K562 (cell line): ENCODE measurements around the gene ANKRD12. TPM values are rescaled to one million over a fixed set of nuclear protein-coding genes. Genes with fewer than 3 reads are reported as not detected.

Experiments used
- ATAC-seq: fragments of 200-7000 bp; cut with Tn5 transposase; 3 replicates; pipeline ENCODE4 v1.9.1; 2020; ENCODE audit warnings: moderate library complexity
- BruUV-seq: library from RNA; stranded (reverse); fragments of 400-500 nt; replicated peaks from 2 replicates; lab custom pipeline; 2021; lab: Mats Ljungman, UMichigan
- CTCF ChIA-PET: fragments of 300-600 bp; formaldehyde crosslinking; extraction: SDS; loops from one replicate; lab custom pipeline; 2021; ENCODE audit warnings: low intra/inter-chr PET ratio; lab: Yijun Ruan, JAX
- POLR2A ChIA-PET: fragments of 300-600, 350-650 bp; sonication (Branson Sonifier 250); formaldehyde crosslinking; extraction: SDS; loops from one replicate; lab custom pipeline; 2021; ENCODE audit warnings: antibody characterized with exemption, inconsistent platforms; lab: Yijun Ruan, JAX
- DNase-seq, 4 experiments: peaks; one replicate each; pipeline versions ENCODE4 v3.0.0 to v3.0.0-alpha.2; 2011 to 2018; ENCODE audit warnings: low spot score in 3 of 4, mixed read lengths in 3 of 4; ENCODE audit errors: extremely low read depth in 1 of 4
- FAIRE-seq: peaks from 2 replicates; lab custom pipeline; 2011; peaks lifted over from hg19 to GRCh38; lab: Jason Lieb, UNC
- H2AFZ ChIP-seq: 2 replicates; pipeline ENCODE4 v1.6.0; 2011; ENCODE audit warnings: low read depth, low read length, control low read depth, inconsistent platforms
- H3K27ac ChIP-seq: fragments of 200-600 bp; 3 replicates; pipeline ENCODE4 v1.8.0; 2011; ENCODE audit warnings: low read depth, mild to moderate bottlenecking, control low read depth, inconsistent platforms, low read length, moderate library complexity, mixed read lengths; ENCODE audit errors: extremely low read depth
- H3K27me3 ChIP-seq, 2 experiments: fragments of 300-600 bp in 1 of 2; 2 replicates in 1 of 2; 3 replicates in 1 of 2; pipeline versions ENCODE4 v1.6.0 to v1.8.0; 2011; ENCODE audit warnings: inconsistent platforms in 2 of 2, low read length in 2 of 2, mild to moderate bottlenecking in 1 of 2, mixed read lengths in 1 of 2, moderate library complexity in 1 of 2; ENCODE audit not compliant: control insufficient read depth in 2 of 2, insufficient read depth in 2 of 2
- H3K36me3 ChIP-seq: fragments of 300-600 bp; 3 replicates; pipeline ENCODE4 v1.8.0; 2011; ENCODE audit warnings: mild to moderate bottlenecking, low read length, inconsistent platforms; ENCODE audit not compliant: control insufficient read depth, insufficient read depth
- H3K4me1 ChIP-seq, 2 experiments: fragments of 200-600 bp in 1 of 2; replicated peaks in 1 of 2; 2 replicates in 1 of 2; 3 replicates in 1 of 2; pipeline versions ENCODE4 v1.5.1 to v1.8.0; 2011; ENCODE audit warnings: inconsistent platforms in 2 of 2, low read length in 2 of 2, mild to moderate bottlenecking in 1 of 2, mixed read lengths in 1 of 2, moderate library complexity in 1 of 2; ENCODE audit not compliant: control insufficient read depth in 2 of 2, insufficient read depth in 2 of 2
- H3K4me2 ChIP-seq: 2 replicates; pipeline ENCODE4 v1.6.1; 2011; ENCODE audit warnings: low read length, control low read depth, inconsistent platforms, mixed read lengths; ENCODE audit not compliant: insufficient read depth
- H3K4me3 ChIP-seq: fragments of 200-600 bp; sonication (generic), shearing (Covaris generic); 2 replicates; pipeline ENCODE4 v1.5.1; 2016; ENCODE audit warnings: control low read depth, inconsistent platforms
- H3K79me2 ChIP-seq: fragments of 200-600 bp; 3 replicates; pipeline ENCODE4 v1.8.0; 2011; ENCODE audit warnings: low read length, inconsistent platforms; ENCODE audit not compliant: control insufficient read depth, insufficient read depth
- H3K9ac ChIP-seq, 2 experiments: 2 replicates each; pipeline versions ENCODE4 v1.6.0 to v1.6.1; 2011; ENCODE audit warnings: low read depth in 2 of 2, low read length in 2 of 2, control low read depth in 1 of 2, inconsistent platforms in 1 of 2, mild to moderate bottlenecking in 1 of 2, mixed read lengths in 1 of 2; ENCODE audit not compliant: insufficient read depth in 1 of 2
- H3K9me1 ChIP-seq: one replicate; pipeline ENCODE4 v1.6.0; 2011; ENCODE audit warnings: inconsistent platforms, mild to moderate bottlenecking, low read length, moderate library complexity; ENCODE audit not compliant: control insufficient read depth, insufficient read depth
- H3K9me3 ChIP-seq: replicated peaks from 2 replicates; pipeline ENCODE4 v1.5.1; 2011; ENCODE audit warnings: low read depth, low read length, inconsistent platforms; ENCODE audit not compliant: control insufficient read depth, insufficient read depth
- H4K20me1 ChIP-seq: replicated peaks from 2 replicates; pipeline ENCODE4 v1.6.1; 2011; ENCODE audit warnings: low read length, inconsistent platforms, mixed read lengths; ENCODE audit not compliant: control insufficient read depth, insufficient read depth
- E2F3 ChIP-seq: fragments of 250-450 bp; sonication (Bioruptor Pico); IDR thresholded peaks from 2 replicates; pipeline ENCODE4 v1.4.0; 2020; ENCODE audit warnings: mild to moderate bottlenecking
- ZKSCAN1 ChIP-seq: fragments of 150-350 bp; IDR thresholded peaks from 2 replicates; pipeline ENCODE4 v1.6.1; 2016; ENCODE audit warnings: low read depth, low read length
- ZNF146 ChIP-seq: IDR thresholded peaks from one replicate; pipeline ENCODE4 v1.6.1; 2018; ENCODE audit warnings: missing compliant biosample characterization; ENCODE audit not compliant: unreplicated experiment
- ZNF175 ChIP-seq: fragments of 200-800 bp; sonication (Bioruptor generic); IDR thresholded peaks from 2 replicates; pipeline ENCODE4 v1.6.1; 2016; ENCODE audit warnings: low read depth, mild to moderate bottlenecking, missing genetic modification characterization, missing compliant biosample characterization
- WGBS: fragments of 100-300 bp; shearing (Covaris generic); methylation state at CpG from one replicate; pipeline ENCODE4 v1.1.6; 2016; ENCODE audit warnings: low coverage, mixed read lengths; ENCODE audit not compliant: insufficient coverage; ENCODE audit errors: missing lambda C conversion rate; 5-methylcytosine and 5-hydroxymethylcytosine counted together
- in situ Hi-C: fragments of 300-500 bp; cut with MboI; formaldehyde crosslinking; loops from 4 replicates; pipeline ENCODE4 v1.15.0; 2018; ENCODE audit warnings: inconsistent platforms, mixed read lengths
- intact Hi-C: fragments of 100-400 bp; cut with micrococcal nuclease; formaldehyde crosslinking; loops from 2 replicates; pipeline ENCODE4 v1.14.2; 2022
- polyA plus RNA-seq, 8 experiments: library from polyadenylated mRNA; depleted of rRNA in 4 of 8; stranded (reverse) in 5 of 8; unstranded in 3 of 8; fragments of >200 nt; fragmentation: Nextera tagmentation in 2 of 8; fragmentation: Illumina TruSeq in 1 of 8; extraction: Ambion mirVana in 2 of 8; extraction: Trizol in 1 of 8; gene quantifications; 2 replicates each; pipeline versions ENCODE4 v1.2.1 to v1.2.3, GENCODE V29; 2011 to 2014; ENCODE audit warnings: inconsistent platforms in 1 of 8, missing spikeins in 1 of 8
- total RNA-seq, 7 experiments: library from RNA; depleted of rRNA in 6 of 7; stranded (reverse); fragments of >200 nt in 6 of 7; fragmentation: Illumina TruSeq in 2 of 7; extraction: Trizol in 2 of 7; gene quantifications; 2 replicates each; pipeline versions ENCODE4 v1.2.1 to v1.2.3, GENCODE V29; 2011 to 2021; ENCODE audit warnings: low replicate concordance in 1 of 7
- TF ChIP-seq, protein P1 (sequence below): IDR thresholded peaks from 2 replicates; pipeline ENCODE4 v1.6.1; 2012; ENCODE audit warnings: low read depth, low read length, improper control_type of control experiment, borderline replicate concordance
- TF ChIP-seq, protein P2 (sequence below), 2 experiments: fragments of 450-650 bp; IDR thresholded peaks; 2 replicates each; pipeline ENCODE4 v1.6.1; 2016; ENCODE audit warnings: mild to moderate bottlenecking in 2 of 2, borderline replicate concordance in 1 of 2, low read depth in 1 of 2, moderate library complexity in 1 of 2

Gene ANKRD12
- total and polyA plus RNA-seq, 9 of the 15 experiments (the other 6 are each of a cell fraction or from before 2014, with no cell fraction given): 6.6 to 28.2 (median 16.0) TPM

DNA sequence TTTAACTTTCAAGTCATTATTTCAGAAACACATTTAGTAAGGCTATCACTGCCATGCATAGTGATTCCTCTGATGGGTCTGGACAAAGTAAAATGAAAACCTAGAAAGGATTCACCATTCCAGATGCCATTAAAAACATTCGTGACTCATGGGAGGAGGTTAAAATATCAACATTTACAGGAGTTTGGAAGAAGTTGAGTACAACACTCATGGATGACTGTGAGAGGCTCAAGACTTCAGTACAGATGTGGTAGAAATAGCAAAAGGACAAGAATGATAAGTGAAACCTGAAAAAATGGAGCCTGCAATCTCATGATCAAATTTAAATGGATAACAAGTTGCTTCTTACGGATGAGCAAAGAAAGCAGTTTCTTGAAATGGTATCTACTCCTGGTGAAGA lies 192.2 kb downstream of the ANKRD12 start:
- no peak overlapping the region for H3K4me2 ChIP-seq
- no peaks in the 10 kb centered on the region for H3K9me1 ChIP-seq
- ChIA-PET POLR2A (no interaction called here), CTCF (no interaction called here)
- DNase-seq: no peak
- no peak overlapping the region for H3K4me3 ChIP-seq
- intact Hi-C loops (no loop called here), in situ Hi-C loops (no loop called here)
- no TSS peak for BruUV-seq
- no peak overlapping the region for H3K27ac ChIP-seq
- no peak for FAIRE-seq
- WGBS: 17% methylated on average over 2 of the region's 2 CpGs
- H3K4me1 ChIP-seq: peaks cover 0 to 3% of the 10 kb centered on the region in 2 experiments; a peak in 2 of 5 replicates
- H3K9ac ChIP-seq: no peak overlapping the region
- ATAC-seq: no peak
- 0 out of 2 replicates have a peak, but pooled peaks cover 4% of the 10 kb centered on the region for H3K9me3 ChIP-seq
- H3K36me3 ChIP-seq: no peaks in the 10 kb centered on the region
- no peak overlapping the region for H2AFZ ChIP-seq
- no peaks in the 10 kb centered on the region for H3K27me3 ChIP-seq
- H4K20me1 ChIP-seq: no peaks in the 10 kb centered on the region
- no peaks in the 10 kb centered on the region for H3K79me2 ChIP-seq
- no peak for TF ChIP-seq ZKSCAN1
- TF ChIP-seq, protein P1, sequence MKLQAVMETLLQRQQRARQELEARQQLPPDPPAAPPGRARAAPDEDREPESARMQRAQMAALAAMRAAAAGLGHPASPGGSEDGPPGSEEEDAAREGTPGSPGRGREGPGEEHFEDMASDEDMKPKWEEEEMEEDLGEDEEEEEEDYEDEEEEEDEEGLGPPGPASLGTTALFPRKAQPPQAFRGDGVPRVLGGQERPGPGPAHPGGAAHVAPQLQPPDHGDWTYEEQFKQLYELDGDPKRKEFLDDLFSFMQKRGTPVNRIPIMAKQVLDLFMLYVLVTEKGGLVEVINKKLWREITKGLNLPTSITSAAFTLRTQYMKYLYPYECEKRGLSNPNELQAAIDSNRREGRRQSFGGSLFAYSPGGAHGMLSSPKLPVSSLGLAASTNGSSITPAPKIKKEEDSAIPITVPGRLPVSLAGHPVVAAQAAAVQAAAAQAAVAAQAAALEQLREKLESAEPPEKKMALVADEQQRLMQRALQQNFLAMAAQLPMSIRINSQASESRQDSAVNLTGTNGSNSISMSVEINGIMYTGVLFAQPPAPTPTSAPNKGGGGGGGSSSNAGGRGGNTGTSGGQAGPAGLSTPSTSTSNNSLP: no peak
- TF ChIP-seq E2F3 (CRISPR knock-in tag): no peak
- TF ChIP-seq ZNF146: no peak
- TF ChIP-seq, protein P2, sequence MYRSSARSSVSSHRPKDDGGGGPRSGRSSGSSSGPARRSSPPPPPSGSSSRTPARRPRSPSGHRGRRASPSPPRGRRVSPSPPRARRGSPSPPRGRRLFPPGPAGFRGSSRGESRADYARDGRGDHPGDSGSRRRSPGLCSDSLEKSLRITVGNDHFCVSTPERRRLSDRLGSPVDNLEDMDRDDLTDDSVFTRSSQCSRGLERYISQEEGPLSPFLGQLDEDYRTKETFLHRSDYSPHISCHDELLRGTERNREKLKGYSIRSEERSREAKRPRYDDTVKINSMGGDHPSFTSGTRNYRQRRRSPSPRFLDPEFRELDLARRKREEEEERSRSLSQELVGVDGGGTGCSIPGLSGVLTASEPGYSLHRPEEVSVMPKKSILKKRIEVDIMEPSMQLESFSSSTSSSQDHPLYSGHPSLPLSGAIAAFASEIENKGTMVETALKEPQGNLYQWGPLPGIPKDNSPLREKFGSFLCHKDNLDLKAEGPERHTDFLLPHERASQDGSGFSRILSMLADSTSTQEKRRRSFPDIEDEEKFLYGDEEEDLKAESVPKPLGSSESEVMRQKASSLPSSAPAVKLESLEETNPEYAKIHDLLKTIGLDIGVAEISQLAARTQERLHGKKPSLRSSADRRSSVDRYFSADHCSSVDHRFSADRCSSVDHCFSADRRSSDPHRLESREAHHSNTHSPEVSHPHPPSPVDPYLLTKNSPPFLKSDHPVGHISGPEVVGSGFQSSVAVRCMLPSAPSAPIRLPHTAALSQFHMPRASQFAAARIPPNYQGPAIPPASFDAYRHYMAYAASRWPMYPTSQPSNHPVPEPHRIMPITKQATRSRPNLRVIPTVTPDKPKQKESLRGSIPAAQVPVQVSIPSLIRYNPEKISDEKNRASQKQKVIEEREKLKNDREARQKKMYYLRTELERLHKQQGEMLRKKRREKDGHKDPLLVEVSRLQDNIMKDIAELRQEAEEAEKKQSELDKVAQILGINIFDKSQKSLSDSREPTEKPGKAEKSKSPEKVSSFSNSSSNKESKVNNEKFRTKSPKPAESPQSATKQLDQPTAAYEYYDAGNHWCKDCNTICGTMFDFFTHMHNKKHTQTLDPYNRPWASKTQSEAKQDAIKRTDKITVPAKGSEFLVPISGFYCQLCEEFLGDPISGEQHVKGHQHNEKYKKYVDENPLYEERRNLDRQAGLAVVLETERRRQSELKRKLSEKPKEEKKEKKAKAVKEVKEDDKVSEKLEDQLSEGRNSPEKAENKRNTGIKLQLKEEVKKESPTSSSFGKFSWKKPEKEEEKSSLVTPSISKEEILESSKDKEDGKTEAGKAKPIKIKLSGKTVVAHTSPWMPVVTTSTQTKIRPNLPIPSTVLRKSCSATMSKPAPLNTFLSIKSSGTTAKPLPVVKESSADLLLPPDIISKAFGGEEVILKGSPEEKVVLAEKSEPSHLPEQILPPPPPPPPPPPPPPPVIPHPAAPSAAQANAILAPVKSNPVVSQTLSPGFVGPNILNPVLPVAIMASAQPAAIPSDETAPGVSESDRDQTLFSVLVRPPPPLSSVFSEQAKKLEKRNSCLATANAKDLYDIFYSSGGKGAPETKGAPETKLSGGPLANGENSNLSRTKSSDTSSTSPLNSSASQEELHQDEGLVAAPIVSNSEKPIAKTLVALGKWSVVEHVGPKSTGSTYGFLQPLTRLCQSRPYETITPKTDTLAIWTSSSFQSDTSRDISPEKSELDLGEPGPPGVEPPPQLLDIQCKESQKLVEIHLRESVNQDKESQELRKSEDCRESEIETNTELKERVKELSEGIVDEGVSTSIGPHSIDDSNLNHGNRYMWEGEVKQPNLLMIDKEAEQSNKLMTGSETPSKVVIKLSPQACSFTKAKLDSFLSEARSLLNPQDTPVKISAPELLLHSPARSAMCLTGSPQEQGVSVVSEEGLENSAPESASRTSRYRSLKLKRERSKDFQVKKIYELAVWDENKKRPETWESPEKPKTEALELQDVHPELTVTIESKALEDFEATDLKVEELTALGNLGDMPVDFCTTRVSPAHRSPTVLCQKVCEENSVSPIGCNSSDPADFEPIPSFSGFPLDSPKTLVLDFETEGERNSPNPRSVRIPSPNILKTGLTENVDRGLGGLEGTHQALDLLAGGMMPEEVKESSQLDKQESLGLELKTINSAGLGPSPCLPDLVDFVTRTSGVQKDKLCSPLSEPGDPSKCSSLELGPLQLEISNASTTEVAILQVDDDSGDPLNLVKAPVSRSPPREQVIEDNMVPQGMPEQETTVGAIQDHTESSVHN (IDR thresholded peaks at IDR 0.05; ENCODE audit: borderline replicate concordance in 1 of 2, low read depth in 1 of 2): no peak
- TF ChIP-seq ZNF175 (CRISPR knock-in tag): no peak
